PFSK-1 (cell line): ENCODE data around the gene MTTP.

Source experiments
- FOXP2 ChIP-seq: optimal IDR thresholded peaks from 2 replicates; pipeline ENCODE3; 2011; ENCODE audit warnings: borderline replicate concordance, control low read depth, inconsistent platforms; ENCODE audit not compliant: insufficient read depth; ENCODE audit errors: extremely low read length, extremely low read depth
- POLR2AphosphoS5 ChIP-seq: IDR thresholded peaks from 2 replicates; pipeline ENCODE4 v1.6.1; 2012; ENCODE audit warnings: low read depth, mild to moderate bottlenecking, control low read depth, low read length, moderate library complexity
- SIN3A ChIP-seq: IDR thresholded peaks from 2 replicates; pipeline ENCODE4 v1.6.1; 2012; ENCODE audit warnings: mild to moderate bottlenecking, low read length, moderate library complexity, borderline replicate concordance; ENCODE audit not compliant: insufficient read depth
- TAF1 ChIP-seq: IDR thresholded peaks from 2 replicates; pipeline ENCODE4 v1.6.1; 2012; ENCODE audit warnings: low read length, control low read depth, borderline replicate concordance; ENCODE audit not compliant: insufficient read depth
- TF ChIP-seq, protein P1 (sequence below), 2 experiments: IDR thresholded peaks; 2 replicates each; pipeline versions ENCODE4 v1.6.1 to v1.8.0; 2011 to 2012; ENCODE audit warnings: low read depth in 2 of 2, low read length in 2 of 2, control low read depth in 1 of 2, inconsistent platforms in 1 of 2, mild to moderate bottlenecking in 1 of 2, moderate library complexity in 1 of 2; ENCODE audit not compliant: insufficient read depth in 1 of 2

Gene MTTP

DNA sequence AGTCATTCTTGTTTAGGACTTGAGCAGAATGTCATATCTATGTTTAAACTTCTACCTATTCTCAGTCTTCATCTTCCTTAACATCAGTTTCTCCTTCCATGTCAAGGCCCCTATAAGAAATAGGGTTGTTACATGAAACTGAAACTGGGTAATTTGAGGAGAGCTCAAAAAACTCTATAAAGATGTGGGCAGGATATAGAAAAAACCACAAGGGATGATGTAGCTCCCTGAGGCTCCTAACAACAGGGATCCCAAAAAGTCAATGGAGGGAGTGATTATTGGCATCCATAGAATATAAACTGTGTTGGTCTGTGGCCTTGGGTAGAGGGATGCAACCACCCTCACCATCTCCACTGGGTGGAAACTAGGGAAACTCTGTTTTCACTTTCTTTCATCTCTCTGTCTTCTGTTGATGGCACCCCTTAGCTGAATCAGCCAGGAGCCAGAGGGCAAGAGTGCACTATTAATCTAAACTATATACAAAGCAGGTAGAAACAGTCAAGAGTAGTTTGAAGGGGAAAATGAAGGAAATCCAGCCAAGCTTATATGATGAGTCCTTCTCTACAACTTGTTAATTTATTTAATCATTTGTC is 55.4 kb downstream of the MTTP start:
- no peak for TF ChIP-seq TAF1
- no peak for TF ChIP-seq SIN3A
- TF ChIP-seq FOXP2: no peak
- TF ChIP-seq POLR2AphosphoS5: no peak
- TF ChIP-seq, protein P1, sequence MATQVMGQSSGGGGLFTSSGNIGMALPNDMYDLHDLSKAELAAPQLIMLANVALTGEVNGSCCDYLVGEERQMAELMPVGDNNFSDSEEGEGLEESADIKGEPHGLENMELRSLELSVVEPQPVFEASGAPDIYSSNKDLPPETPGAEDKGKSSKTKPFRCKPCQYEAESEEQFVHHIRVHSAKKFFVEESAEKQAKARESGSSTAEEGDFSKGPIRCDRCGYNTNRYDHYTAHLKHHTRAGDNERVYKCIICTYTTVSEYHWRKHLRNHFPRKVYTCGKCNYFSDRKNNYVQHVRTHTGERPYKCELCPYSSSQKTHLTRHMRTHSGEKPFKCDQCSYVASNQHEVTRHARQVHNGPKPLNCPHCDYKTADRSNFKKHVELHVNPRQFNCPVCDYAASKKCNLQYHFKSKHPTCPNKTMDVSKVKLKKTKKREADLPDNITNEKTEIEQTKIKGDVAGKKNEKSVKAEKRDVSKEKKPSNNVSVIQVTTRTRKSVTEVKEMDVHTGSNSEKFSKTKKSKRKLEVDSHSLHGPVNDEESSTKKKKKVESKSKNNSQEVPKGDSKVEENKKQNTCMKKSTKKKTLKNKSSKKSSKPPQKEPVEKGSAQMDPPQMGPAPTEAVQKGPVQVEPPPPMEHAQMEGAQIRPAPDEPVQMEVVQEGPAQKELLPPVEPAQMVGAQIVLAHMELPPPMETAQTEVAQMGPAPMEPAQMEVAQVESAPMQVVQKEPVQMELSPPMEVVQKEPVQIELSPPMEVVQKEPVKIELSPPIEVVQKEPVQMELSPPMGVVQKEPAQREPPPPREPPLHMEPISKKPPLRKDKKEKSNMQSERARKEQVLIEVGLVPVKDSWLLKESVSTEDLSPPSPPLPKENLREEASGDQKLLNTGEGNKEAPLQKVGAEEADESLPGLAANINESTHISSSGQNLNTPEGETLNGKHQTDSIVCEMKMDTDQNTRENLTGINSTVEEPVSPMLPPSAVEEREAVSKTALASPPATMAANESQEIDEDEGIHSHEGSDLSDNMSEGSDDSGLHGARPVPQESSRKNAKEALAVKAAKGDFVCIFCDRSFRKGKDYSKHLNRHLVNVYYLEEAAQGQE (IDR thresholded peaks at IDR 0.05; ENCODE audit: insufficient read depth in 1 of 2, low read depth in 2 of 2, low read length in 2 of 2): no peak

DNA sequence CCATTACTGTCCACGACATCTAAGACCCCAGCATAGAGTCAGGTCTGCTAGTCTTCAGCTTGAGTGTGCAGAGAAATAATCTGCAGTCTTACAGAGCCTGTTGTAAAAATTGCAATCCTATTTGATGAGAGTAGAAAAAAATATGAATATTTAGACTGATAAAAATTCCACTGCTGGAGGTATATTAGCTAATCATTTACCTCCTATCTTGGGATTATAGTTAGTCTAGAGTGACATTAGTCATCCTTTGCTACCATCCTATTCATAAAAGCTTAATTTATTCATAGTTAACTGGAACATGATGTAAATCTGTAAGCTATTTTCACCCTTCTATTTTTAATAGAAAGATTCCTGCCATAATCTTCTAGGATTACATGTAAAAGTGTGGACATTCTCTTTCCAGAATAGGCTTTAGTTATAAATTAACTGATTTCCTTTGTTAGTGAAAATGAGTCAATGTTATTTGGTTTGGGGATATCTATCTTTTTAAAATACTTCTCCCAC is 56.3 kb downstream of the MTTP start:
- TF ChIP-seq SIN3A: no peak
- TF ChIP-seq FOXP2: no peak
- TF ChIP-seq, protein P1 (IDR thresholded peaks at IDR 0.05; ENCODE audit: insufficient read depth in 1 of 2, low read depth in 2 of 2, low read length in 2 of 2): no peak
- TF ChIP-seq POLR2AphosphoS5: no peak
- no peak for TF ChIP-seq TAF1

DNA sequence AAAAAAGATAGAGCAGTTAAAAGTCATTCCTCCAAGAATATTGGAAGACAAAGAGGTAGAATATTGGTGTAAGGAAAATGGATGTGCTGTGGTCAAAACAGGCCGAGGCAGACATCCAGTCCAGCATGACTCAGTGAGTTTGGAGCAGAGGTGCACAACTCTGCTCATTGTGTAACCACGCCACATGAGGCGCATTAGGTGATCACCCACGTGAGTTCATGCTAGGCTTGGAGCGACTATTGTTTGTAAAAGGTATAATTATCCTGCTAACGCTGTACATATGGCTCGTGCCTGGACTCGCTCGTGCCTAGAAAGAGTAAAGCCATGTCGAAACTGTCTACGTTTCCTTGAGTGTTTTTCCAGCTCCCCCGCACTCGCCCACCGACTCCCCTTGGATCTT is 59.1 kb downstream of the MTTP start:
- no peak for TF ChIP-seq TAF1
- no peak for TF ChIP-seq SIN3A
- TF ChIP-seq, protein P1 (IDR thresholded peaks at IDR 0.05; ENCODE audit: insufficient read depth in 1 of 2, low read depth in 2 of 2, low read length in 2 of 2): no peak
- no peak for TF ChIP-seq POLR2AphosphoS5
- no peak for TF ChIP-seq FOXP2

DNA sequence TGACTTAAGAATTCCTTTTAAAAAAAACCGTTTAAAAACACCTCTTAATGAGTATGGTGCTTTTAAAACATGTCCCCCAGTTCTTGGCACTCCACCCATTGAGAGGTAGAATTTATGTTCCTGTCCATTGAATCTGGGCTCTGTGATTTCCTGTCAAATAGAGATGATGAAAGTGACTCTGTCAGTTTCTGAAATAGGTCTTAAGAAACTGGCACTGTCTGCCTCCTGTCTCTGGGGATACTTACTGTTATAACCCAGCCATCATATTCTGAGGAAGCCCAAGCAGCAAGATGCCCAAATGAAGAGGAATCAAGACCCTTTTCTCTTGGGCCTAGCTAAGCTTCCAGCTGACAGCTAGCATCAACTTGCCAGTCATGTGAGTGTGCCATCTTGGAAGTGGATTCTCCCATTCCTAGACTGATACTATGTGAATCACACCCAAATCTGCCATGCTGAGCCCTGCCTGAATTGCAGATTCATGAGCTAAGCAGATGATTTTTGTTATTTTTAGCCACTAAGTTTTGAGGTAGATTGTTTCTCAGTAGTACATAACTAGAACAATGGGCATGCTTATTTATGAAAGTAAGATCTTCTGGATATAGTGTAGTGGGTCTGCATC is 60.2 kb downstream of the MTTP start:
- TF ChIP-seq TAF1: no peak
- TF ChIP-seq POLR2AphosphoS5: no peak
- TF ChIP-seq, protein P1 (IDR thresholded peaks at IDR 0.05; ENCODE audit: insufficient read depth in 1 of 2, low read depth in 2 of 2, low read length in 2 of 2): no peak
- no peak for TF ChIP-seq SIN3A
- TF ChIP-seq FOXP2: no peak

DNA sequence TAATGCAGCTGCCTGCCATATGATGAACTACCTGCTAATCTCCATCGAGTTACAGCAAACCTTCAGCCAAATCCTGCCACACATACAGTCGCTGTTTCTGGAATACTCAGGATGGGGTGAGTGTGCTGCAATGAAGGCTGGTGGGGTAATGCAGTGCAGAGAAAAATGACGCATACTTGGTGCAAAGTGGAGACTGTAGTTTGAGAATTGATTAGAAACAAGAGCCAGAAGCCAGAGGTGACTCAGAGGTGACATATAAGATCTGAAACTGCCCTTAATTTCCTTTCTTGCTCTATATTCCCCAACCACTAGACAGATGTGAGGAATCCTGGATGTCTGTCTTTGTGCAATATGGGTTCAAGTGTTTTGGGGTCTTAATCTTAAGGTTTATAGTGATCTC is 61.0 kb downstream of the MTTP start:
- TF ChIP-seq FOXP2 (no peak), TAF1 (no peak), POLR2AphosphoS5 (no peak), SIN3A (no peak)
- TF ChIP-seq, protein P1 (IDR thresholded peaks at IDR 0.05; ENCODE audit: insufficient read depth in 1 of 2, low read depth in 2 of 2, low read length in 2 of 2): no peak
